ENCODE data around the gene PRR12.
A peak's percentile ranks its signal among the peaks of the same experiment; 100 is the strongest.

PRR12 gene

GRCh38 chr19:49646586-49646985, 55.6 kb downstream of the PRR12 start:
- no peak for DNase-seq (ENCODE audit: low read depth in 2 of 2)

- DNase-seq (ENCODE audit: low read depth in 2 of 2) = no peak
These were observed 60.2 kb downstream of the PRR12 start for GRCh38 chr19:49651029-49651819.

- DNase-seq (ENCODE audit: low read depth in 2 of 2) = no peak
These were observed 61.0 kb downstream of the PRR12 start for GRCh38 chr19:49651820-49652550.

GRCh38 chr19:49652551-49653465, 61.8 kb downstream of the PRR12 start:
- no peak for DNase-seq (ENCODE audit: low read depth in 2 of 2)

GRCh38 chr19:49653466-49653806, 62.5 kb downstream of the PRR12 start:
- DNase-seq (ENCODE audit: low read depth in 2 of 2) = no peak

- DNase-seq (ENCODE audit: low read depth in 2 of 2) = no peak
These were observed 63.6 kb downstream of the PRR12 start for GRCh38 chr19:49654581-49654980.

GRCh38 chr19:49655570-49656455, 64.8 kb downstream of the PRR12 start:
- no peak for DNase-seq (ENCODE audit: low read depth in 2 of 2)

GRCh38 chr19:49656456-49657109, 65.6 kb downstream of the PRR12 start:
- DNase-seq (ENCODE audit: low read depth in 2 of 2) = no peak

GRCh38 chr19:49657493-49658138, 66.6 kb downstream of the PRR12 start:
- no peak for DNase-seq (ENCODE audit: low read depth in 2 of 2)

- no peak for DNase-seq (ENCODE audit: low read depth in 2 of 2)
These were observed 67.1 kb downstream of the PRR12 start for GRCh38 chr19:49658139-49658517.

- no peak for DNase-seq (ENCODE audit: low read depth in 2 of 2)
These were observed 67.8 kb downstream of the PRR12 start for GRCh38 chr19:49658566-49659442.

GRCh38 chr19:49660338-49660961, 69.5 kb downstream of the PRR12 start:
- no peak for DNase-seq (ENCODE audit: low read depth in 2 of 2)

GRCh38 chr19:49662011-49662410, 71.0 kb downstream of the PRR12 start:
- DNase-seq (ENCODE audit: low read depth in 2 of 2) = no peak

GRCh38 chr19:49663224-49663623, 72.2 kb downstream of the PRR12 start:
- DNase-seq (ENCODE audit: low read depth in 2 of 2) = no peak

GRCh38 chr19:49664171-49665035, 73.4 kb downstream of the PRR12 start:
- peak; percentile 81 to 91 for DNase-seq (ENCODE audit: low read depth in 2 of 2)

GRCh38 chr19:49665036-49665350, 74.0 kb downstream of the PRR12 start:
- no peak for DNase-seq (ENCODE audit: low read depth in 2 of 2)

GRCh38 chr19:49665351-49666119, 74.6 kb downstream of the PRR12 start, which contains the start of the genes BCL2L12 and IRF3:
Gene BCL2L12, plus strand, starts transcription at chr19:49665933. Its CDS starts 760 bp downstream, at chr19:49666693.
Gene IRF3, minus strand, starts transcription at chr19:49665857. Its CDS starts 1,019 bp downstream, at chr19:49664838.
- DNase-seq (ENCODE audit: low read depth in 2 of 2) = peak; percentile 98

Measured in stimulated activated CD4-positive, alpha-beta T cell treated with anti-CD3 and anti-CD28 coated beads, Interleukin-15, amount 100 ng/mL, for 48 hours (primary cell).